Body of pancreas (tissue), 4 donors: Measurements from ENCODE around the gene TIPIN.

Experiments
- POLR2A ChIP-seq, 3 donors: fragments of 450-650 bp; IDR thresholded peaks; one replicate each; pipeline ENCODE4 v1.6.1; 2016; ENCODE audit warnings: antibody characterized with exemption in 3 of 3, mild to moderate bottlenecking in 2 of 3
- TF ChIP-seq, protein P1 (sequence below), 7 experiments: fragments of 450-650 bp in 4 of 7; fragments of 200-600 bp in 3 of 7; sonication (generic) in 3 of 7; IDR thresholded peaks; one replicate each; pipeline ENCODE4 v1.5.1; 2016 to 2019; ENCODE audit warnings: antibody characterized with exemption in 7 of 7

DNA sequence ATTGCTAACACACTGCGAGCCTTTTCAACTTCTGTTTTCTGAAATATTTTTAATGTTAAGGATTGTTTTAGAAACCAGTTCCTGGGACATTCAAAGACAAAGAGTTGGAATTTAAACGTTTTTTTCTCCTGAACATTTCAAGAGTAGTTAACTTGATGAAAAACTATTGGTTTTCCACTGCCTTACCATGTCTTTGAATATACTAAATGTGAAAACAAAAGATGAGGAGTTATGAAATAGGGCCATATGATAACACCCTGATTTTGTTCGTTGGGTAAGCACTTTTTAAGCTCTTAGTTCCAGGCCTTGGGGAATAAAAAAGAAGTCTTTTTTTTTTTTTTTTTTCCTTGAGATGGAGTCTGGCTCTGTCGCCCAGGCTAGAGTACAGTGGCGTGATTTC lies 60.3 kb downstream of the TIPIN start:
- TF ChIP-seq, protein P1, sequence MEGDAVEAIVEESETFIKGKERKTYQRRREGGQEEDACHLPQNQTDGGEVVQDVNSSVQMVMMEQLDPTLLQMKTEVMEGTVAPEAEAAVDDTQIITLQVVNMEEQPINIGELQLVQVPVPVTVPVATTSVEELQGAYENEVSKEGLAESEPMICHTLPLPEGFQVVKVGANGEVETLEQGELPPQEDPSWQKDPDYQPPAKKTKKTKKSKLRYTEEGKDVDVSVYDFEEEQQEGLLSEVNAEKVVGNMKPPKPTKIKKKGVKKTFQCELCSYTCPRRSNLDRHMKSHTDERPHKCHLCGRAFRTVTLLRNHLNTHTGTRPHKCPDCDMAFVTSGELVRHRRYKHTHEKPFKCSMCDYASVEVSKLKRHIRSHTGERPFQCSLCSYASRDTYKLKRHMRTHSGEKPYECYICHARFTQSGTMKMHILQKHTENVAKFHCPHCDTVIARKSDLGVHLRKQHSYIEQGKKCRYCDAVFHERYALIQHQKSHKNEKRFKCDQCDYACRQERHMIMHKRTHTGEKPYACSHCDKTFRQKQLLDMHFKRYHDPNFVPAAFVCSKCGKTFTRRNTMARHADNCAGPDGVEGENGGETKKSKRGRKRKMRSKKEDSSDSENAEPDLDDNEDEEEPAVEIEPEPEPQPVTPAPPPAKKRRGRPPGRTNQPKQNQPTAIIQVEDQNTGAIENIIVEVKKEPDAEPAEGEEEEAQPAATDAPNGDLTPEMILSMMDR (IDR thresholded peaks at IDR 0.05), result no peak
- TF ChIP-seq POLR2A (IDR thresholded peaks at IDR 0.05), result no peak
